Measurements from ENCODE around the gene KCND1. TPM values are rescaled to one million over a fixed set of nuclear protein-coding genes. Genes with fewer than 3 reads are reported as not detected.

KCND1 gene
- total RNA-seq, 1 donor from 2014 or later: 0.68 TPM

DNA sequence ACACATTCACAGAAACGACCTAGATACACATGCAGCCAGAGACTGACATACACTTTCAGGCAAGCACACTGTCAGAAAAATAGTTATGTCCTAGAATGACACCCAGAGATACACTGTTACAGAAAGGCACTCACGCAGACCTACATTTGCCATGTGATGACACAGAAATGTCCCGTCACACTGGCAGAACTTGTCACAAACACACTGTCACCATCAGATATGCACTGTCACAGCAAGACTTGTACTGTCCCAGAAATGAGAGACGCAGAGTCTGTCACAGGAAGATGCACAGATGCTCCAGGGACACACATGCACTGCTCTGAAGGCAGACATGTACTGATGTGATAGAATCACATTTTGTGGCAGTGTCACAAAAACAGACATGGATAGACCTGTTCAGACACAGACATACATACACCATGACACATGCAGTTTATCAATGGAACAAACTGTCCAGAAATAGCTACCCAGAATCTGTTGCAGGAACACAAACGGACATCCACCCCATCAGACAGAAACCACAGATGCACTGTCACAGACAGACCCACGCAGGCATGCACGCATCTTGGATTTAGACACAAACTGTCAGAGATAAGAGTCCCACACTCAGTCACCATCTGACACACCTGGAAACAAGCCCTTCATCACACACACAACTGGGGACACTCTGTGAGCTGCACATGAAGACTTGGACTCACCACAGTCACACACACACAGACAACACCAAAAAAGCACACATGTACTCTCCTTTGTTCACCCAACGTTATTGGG is 51.5 kb downstream of the KCND1 start:
- DNase-seq (ENCODE audit: missing footprints) (no peak), ATAC-seq (no peak)
- intact Hi-C loops (cut with DNase I): loop anchor here (5.0 to 10.0 kb wide), 2 partner anchors 37 to 275 kb away; partner anchors contain the start of gene OTUD5

DNA sequence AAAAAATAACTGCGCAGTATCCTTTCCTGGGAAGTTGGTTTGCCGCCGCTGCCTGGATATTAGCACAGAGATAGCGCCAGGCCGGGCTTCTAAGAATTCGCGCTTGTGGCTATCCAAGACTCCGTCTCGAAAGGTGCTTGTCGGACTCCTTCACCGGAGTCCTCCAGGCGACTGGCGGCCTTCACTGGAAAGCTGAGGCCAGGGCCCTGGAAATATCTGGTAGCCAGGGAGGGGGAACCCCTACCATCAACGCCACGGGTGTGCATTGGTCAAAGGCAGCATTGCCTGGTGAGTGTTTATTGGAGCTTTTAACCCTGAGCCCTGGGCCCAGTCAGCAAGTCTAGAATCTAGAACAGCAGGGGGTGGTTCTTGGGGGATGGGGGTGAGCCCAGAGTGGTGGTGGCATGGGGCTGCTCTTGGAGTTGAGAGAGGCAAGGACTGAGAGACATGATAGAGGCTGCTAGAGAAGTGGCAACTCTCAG is 52.2 kb downstream of the KCND1 start:
- ATAC-seq: peak; percentile 1
- intact Hi-C loops (cut with DNase I): loop anchor here (5.0 to 10.0 kb wide), 2 partner anchors 38 to 275 kb away; partner anchors contain the start of gene OTUD5
- no peak for DNase-seq (ENCODE audit: missing footprints)

DNA sequence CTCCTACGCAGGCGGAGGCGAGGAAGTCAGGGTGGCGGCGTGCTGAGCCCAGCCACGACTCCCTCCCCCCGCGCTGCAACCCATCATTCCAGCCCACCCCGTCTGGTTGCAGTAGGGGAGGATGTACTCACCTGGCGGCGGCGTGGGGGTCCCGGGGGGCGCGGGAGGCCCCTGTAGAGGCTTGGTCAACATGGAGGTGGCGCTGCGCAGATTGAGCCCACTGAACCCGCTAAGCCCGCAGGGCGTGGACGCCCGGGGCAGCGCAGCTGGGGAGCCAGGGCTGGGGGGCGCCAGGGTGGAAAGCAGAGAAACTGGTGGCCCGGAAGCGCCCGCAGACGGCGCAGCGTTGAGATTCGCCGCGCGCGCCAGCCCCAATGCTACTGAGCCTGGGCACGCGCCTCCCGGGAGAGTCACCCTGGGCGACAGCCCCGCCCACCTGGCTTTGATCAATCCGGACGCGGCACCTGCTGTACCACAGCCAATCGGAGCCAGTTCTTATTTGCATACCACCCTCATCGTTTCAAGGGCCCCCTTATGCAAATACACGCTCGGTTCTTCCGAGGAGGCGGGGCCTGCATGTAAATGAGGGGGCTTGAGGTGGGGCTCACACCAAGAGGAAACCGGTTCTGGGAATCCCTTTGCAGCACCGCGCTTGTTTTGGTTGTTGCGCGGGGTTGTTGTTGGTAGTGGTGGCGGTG is 52.9 kb downstream of the KCND1 start, which contains the start of gene PIM2:
Gene PIM2, minus strand, starts transcription at position 382 of the 698 bp plus-strand sequence. Its CDS starts 190 bp downstream, at position 192.
- ATAC-seq (peak; percentile 88), DNase-seq (ENCODE audit: missing footprints) (peak; percentile 93)
- intact Hi-C loops (cut with DNase I): loop anchor here (5.0 to 10.0 kb wide), 2 partner anchors 39 to 274 kb away; partner anchors contain the start of gene OTUD5

DNA sequence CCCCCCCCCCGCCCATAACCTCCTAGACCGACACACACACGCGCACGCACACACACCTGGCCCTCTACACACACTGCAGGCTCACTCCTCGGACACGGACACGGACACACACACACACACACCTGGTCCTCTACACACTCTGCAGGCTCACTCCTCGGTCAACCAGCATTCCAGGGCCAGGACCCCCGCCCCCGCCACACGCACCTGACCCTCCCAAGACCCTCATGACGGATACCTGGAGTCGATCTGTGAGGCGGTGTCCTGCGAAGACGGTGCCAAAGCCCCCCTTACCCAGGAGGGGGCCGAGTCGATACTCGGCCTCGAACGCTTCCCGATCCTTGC is 53.4 kb downstream of the KCND1 start:
- ATAC-seq (no peak), DNase-seq (ENCODE audit: missing footprints) (no peak)
- intact Hi-C loops (cut with DNase I): loop anchor here (5.0 to 10.0 kb wide), 2 partner anchors 39 to 273 kb away; partner anchors contain the start of gene OTUD5

DNA sequence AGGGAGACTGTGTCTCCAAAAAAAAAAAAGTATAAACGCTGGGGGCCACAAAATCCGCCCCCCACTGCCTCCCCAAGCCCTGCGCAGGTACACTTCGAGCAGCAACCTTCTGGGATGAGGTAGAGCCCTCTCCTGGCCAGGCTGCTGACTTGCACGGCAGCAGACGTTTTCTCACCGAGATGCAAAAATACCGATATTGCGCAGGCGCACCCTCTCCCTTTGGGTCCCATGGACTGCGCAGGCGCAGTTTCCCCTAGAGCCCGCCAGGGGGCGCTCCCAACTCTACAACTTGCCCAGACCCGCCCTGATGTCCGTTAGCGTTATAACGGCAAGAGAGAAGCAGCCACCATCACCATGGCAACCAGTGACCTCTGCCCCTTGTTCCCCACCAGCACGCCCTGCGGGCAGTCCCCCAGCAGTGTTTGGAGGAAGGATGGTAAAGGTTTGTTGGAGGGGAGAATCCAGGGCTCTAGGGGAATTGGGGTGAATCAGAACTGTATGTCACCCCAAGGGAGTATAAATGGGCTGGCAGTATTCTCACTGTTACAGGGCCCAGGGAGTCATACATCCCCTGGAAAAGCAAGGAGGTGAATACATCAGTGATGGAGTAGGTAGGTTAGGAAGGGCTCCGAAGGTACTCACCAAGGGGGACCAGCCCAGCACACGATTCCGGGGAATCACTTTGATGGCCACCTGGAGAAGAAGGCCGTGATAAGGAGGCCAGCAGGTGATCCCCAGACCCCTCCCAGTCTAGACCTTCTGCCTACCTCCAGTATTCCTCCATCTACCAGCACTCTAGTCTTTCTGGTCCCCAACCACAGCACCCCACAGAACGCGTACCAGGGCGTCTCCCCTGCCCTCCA is 54.3 kb downstream of the KCND1 start:
- intact Hi-C loops (cut with DNase I): loop anchor here (5.0 to 10.0 kb wide), 2 partner anchors 40 to 273 kb away; partner anchors contain the start of gene OTUD5
- peak; percentile 76 for ATAC-seq
- DNase-seq (ENCODE audit: missing footprints): peak; percentile 93

DNA sequence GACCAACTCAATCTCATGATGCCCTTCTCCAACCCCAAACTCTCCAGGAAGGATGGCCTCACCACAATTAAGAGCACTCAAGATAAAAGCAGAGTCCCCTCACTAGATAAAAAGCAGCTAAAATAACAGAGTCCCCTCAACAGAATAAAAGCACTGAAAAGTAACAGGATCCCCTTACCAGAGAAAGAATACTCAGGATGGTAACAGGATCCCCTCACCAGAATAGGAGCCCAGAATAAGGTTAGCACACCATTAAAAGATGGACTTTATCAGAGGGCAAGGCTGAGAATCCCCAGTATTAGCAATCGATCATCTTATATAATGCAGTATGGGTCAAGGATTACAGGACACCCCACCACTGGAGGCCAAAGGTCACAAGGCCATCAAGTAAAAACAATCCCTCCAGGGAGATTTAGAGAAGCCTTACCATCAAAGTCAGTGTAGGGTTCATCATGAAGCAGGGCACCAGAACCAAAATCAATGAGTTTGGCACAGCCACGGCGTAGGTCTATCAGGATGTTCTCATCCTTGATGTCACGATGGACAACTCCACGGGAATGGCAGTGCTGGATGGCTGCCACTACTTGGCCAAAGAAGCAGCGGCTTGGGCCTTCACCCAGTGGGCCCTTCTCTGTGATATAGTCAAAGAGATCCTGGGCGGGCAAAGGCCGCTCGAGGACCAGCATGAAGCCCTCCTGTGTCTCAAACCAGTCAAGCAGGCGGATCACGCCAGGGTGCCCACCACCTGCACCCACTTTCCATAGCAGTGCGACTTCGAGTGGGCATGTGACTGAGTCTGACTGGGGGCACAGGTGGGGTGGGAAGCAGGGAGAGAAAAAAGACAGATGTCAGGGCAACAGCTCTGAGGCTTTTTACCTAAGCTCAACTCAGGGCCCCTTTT is 56.8 kb downstream of the KCND1 start:
- ATAC-seq (no peak), DNase-seq (ENCODE audit: missing footprints) (no peak)
- intact Hi-C loops (cut with DNase I): loop anchor here (5.0 to 10.0 kb wide), 2 partner anchors 42 to 270 kb away; partner anchors contain the start of gene OTUD5

DNA sequence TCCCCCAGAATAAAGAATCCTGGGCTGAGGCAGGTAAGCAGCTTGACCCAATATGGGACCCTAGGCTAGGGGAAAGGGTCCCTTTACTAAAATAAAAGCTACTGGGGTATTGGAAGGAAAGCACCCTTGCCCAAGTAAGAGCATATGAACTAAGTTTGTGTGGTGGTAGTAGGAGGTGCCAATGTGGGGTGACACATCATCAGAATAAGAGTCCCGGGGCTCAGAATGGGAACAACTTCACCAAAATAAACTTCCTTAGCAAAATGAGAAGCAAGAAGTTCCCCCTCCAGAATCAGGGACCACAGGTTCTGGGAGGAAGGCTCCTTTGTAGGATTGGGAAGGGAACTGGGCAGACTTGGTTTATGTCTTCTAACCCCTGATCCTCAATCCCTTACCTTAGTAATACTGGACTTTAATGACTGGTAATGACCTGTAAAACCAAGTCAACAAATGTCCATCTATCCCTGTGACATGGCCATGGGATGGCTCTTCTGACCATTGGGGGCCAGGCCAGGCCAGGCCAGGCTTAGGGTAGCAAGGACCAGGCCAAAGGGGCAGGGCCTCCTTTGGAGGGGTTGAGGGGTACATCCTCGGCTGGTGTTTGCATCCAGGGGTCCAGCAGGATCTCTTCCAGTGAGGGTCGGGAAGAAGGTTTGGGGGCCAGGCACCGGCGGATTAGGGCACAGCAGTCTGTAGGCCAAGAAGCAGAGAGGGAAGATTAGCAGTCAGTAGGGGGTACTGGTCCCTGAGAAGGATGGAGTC is 57.9 kb downstream of the KCND1 start:
- DNase-seq (ENCODE audit: missing footprints) (no peak), ATAC-seq (no peak)
- intact Hi-C loops (cut with DNase I): loop anchor here (10.0 kb wide), 1 partner anchor 269 kb away; no protein-coding TSS in a partner anchor

DNA sequence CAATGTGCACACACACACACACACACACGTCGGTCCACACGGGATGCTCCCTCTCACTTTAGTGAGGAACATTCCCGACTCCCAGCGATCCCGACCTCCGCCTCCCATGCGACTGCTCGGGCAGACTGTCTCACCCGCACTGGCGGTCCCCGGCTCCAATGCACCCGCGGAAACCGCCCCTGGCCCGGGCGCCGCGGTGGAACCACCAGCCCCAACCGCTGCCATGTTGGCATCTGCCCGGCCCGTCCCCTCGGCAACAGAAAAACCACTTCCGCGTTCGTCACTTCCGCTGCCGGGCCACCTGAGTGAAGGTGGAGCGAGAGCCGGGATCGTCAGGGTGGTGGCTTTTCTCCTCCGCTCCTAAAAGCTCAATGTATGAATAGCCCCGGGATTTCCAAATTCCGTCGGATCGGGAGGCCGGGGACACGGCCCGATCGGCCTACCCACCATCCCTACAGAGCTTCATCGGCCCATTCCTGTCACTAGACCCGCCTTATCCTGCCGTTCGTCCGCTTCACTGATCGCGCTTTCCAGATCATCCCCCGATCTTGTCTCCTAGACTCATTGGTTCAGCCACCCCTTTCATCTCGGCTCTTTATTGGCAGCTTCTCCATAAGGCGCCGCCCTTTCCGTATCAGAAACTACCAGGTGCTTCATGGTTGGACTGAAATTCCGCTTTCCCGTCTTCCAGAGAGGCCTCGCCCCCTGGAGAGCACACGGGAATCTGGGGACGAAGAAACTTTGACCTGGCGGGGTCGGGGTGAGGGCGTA is 60.0 kb downstream of the KCND1 start, which contains the start of gene SLC35A2:
Gene SLC35A2, minus strand, starts transcription at position 235 of the 771 bp plus-strand sequence. Its CDS starts 10 bp downstream, at position 225.
- intact Hi-C loops (cut with DNase I): loop anchor here (10.0 kb wide), 1 partner anchor 267 kb away; no protein-coding TSS in a partner anchor
- ATAC-seq: peak; percentile 84
- peak; percentile 92 for DNase-seq (ENCODE audit: missing footprints)

Other genes with a start within 250 kb of the KCND1 start
- not detected for gene GLOD5, start 210.1 kb downstream of the KCND1 start, total RNA-seq
- gene GATA1, start 185.3 kb downstream of the KCND1 start, total RNA-seq: 0.16 TPM
- gene HDAC6, start 169.8 kb downstream of the KCND1 start, total RNA-seq: 37.3 TPM
- gene ERAS, start 145.3 kb downstream of the KCND1 start, total RNA-seq: not detected
- gene PCSK1N, start 136.2 kb downstream of the KCND1 start, total RNA-seq: not detected
- gene TIMM17B, start 74.1 kb downstream of the KCND1 start, total RNA-seq: 80.5 TPM
- gene PQBP1, start 73.9 kb downstream of the KCND1 start, total RNA-seq: 58.6 TPM
- gene SLC35A2, start 60.2 kb downstream of the KCND1 start, total RNA-seq: 11.6 TPM
- gene PIM2, start 52.8 kb downstream of the KCND1 start, total RNA-seq: 3.2 TPM
- 19.8 TPM for gene OTUD5, start 14.2 kb downstream of the KCND1 start, total RNA-seq
- gene GRIPAP1, start 30.4 kb upstream of the KCND1 start, total RNA-seq: 20.1 TPM
- 24.8 TPM for gene TFE3, start 71.5 kb upstream of the KCND1 start, total RNA-seq
- gene CCDC120, start 87.2 kb upstream of the KCND1 start, total RNA-seq: 1.4 TPM
- 7.1 TPM for gene PRAF2, start 102.2 kb upstream of the KCND1 start, total RNA-seq
- 67.1 TPM for gene WDR45, start 108.0 kb upstream of the KCND1 start, total RNA-seq
- 19.0 TPM for gene GPKOW, start 151.9 kb upstream of the KCND1 start, total RNA-seq
- 4.3 TPM for gene MAGIX, start 190.9 kb upstream of the KCND1 start, total RNA-seq
- 67.0 TPM for gene PLP2, start 200.1 kb upstream of the KCND1 start, total RNA-seq
- gene PRICKLE3, start 214.5 kb upstream of the KCND1 start, total RNA-seq: 15.1 TPM
- gene SYP, start 228.3 kb upstream of the KCND1 start, total RNA-seq: 1.8 TPM